SK-N-MC (cell line): ENCODE measurements around the gene ANKRD53.

Source experiments
- EZH2 ChIP-seq: fragments of 200-600 bp; sonication (generic); IDR thresholded peaks from one replicate; pipeline ENCODE4 v1.6.1; 2017; ENCODE audit warnings: antibody characterized with exemption
- FOXP2 ChIP-seq: optimal IDR thresholded peaks from 2 replicates; pipeline ENCODE3; 2011; ENCODE audit warnings: mild to moderate bottlenecking, moderate library complexity; ENCODE audit not compliant: insufficient read depth; ENCODE audit errors: extremely low read length, control extremely low read depth
- POLR2AphosphoS5 ChIP-seq: IDR thresholded peaks from 2 replicates; pipeline ENCODE4 v1.6.1; 2012; ENCODE audit warnings: mild to moderate bottlenecking, low read depth, low read length, borderline replicate concordance

DNA sequence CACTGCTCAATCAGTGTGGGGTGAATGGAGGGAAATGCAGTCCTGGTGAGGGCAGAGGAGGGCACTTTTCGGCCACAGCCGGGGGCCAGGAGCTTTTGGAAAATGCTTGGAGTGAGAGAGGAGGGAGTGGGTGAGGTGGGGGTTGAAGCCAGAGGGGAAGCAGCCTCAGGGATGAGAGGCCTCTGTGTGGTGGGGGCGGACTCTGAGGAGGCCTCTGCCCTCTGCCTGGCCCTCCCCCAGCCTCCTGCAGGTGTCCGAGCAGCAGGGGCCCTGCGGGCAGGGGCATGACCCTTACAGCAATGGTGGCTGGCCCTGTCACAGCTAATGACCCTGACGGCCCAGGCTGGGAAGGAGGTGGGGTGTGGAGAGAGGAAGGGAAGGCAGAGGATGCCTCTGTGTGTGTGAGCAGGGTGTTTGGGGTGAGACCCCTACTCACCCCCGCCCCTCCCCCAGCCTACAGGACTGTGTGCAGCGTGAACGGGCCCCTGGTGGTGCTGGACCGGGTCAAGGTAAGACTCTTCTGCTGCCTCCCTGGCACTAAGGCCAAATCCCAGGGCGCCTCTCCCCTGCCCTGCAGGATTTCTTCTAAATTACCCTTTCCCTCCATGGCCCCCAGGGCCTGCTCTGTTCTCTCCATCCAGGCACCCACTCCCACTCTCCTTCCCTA, 35.1 kb upstream of the ANKRD53 start:
- TF ChIP-seq POLR2AphosphoS5 (no peak), EZH2 (no peak), FOXP2 (no peak)
